ENCODE measurements around the gene FRMPD4. TPM values are rescaled to one million over a fixed set of nuclear protein-coding genes. Genes with fewer than 3 reads are reported as not detected.

FRMPD4 gene
- total RNA-seq, 4 donors from 2014 or later: under 0.01 to 0.39 (median 0.30) TPM; not detected in 1

GRCh38 chrX:12700745-12701144, 562.5 kb downstream of the FRMPD4 start:
- no peaks in the 10 kb centered on the region for H3K27me3 ChIP-seq
- TF ChIP-seq POLR2A (IDR thresholded peaks at IDR 0.05) (no peak), EP300 (IDR thresholded peaks at IDR 0.05) (no peak)
- TF ChIP-seq, protein P1, sequence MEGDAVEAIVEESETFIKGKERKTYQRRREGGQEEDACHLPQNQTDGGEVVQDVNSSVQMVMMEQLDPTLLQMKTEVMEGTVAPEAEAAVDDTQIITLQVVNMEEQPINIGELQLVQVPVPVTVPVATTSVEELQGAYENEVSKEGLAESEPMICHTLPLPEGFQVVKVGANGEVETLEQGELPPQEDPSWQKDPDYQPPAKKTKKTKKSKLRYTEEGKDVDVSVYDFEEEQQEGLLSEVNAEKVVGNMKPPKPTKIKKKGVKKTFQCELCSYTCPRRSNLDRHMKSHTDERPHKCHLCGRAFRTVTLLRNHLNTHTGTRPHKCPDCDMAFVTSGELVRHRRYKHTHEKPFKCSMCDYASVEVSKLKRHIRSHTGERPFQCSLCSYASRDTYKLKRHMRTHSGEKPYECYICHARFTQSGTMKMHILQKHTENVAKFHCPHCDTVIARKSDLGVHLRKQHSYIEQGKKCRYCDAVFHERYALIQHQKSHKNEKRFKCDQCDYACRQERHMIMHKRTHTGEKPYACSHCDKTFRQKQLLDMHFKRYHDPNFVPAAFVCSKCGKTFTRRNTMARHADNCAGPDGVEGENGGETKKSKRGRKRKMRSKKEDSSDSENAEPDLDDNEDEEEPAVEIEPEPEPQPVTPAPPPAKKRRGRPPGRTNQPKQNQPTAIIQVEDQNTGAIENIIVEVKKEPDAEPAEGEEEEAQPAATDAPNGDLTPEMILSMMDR (IDR thresholded peaks at IDR 0.05): no peak
- DNase-seq (ENCODE audit: low spot score in 2 of 2): no peak
- no peak overlapping the region for H3K4me3 ChIP-seq
- no peaks in the 10 kb centered on the region for H3K9me3 ChIP-seq
- no peak overlapping the region for H3K27ac ChIP-seq
- no peaks in the 10 kb centered on the region for H3K36me3 ChIP-seq
- WGBS, 2 donors: 53 to 73% methylated on average over 4 of the region's 4 CpGs
- no peaks in the 10 kb centered on the region for H3K4me1 ChIP-seq

- Histone ChIP-seq H3K27ac (no peak overlapping the region), H3K36me3 (no peaks in the 10 kb centered on the region), H3K4me1 (no peaks in the 10 kb centered on the region), H3K9me3 (no peaks in the 10 kb centered on the region), H3K4me3 (no peak overlapping the region), H3K27me3 (no peaks in the 10 kb centered on the region)
- WGBS, 2 donors: 24 to 36% methylated on average over 12 to 18 of the region's 18 CpGs
- peak in 1 of 2 donors; percentile 28 for DNase-seq (ENCODE audit: low spot score in 2 of 2)
- TF ChIP-seq EP300 (IDR thresholded peaks at IDR 0.05) (no peak), POLR2A (IDR thresholded peaks at IDR 0.05) (no peak)
- TF ChIP-seq, protein P1 (IDR thresholded peaks at IDR 0.05): peak in 3 of 5 experiments; percentile 24 to 32 (median 28)
Observed at GRCh38 chrX:12701628-12702027, 563.4 kb downstream of the FRMPD4 start.

DNA sequence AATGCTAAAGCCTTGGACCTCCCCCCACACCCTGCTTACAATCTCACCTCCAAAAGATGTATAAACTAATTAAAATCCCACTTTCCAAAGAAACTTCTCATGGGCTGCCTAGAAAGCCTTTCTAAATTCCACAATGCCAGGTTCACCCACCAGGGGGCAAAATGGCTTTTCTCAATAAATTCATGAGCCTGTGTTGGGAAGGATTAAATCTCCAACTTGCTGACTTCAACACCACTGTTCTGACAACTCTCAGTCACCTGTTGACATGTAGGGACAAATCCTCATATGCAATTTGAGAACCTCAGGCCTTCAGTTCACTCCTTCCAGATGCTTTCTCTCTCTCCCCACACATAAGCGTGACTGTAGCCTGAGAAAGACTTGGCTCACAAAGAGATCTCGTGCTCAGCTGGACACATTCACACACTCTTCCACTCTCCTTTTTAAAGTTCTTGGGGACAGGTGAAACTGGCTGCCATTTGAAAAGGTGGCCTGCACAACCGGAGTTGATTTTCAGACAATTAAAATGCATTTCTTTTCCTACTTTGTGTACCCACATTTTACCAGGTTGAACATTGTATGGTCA, 564.3 kb downstream of the FRMPD4 start:
- TF ChIP-seq, protein P1 (IDR thresholded peaks at IDR 0.05): no peak
- TF ChIP-seq POLR2A (IDR thresholded peaks at IDR 0.05): no peak
- TF ChIP-seq EP300 (IDR thresholded peaks at IDR 0.05): no peak

GRCh38 chrX:12704706-12705105, 566.4 kb downstream of the FRMPD4 start:
- Histone ChIP-seq H3K27ac (no peak overlapping the region), H3K27me3 (no peaks in the 10 kb centered on the region), H3K4me3 (no peak overlapping the region), H3K4me1 (no peaks in the 10 kb centered on the region), H3K36me3 (no peaks in the 10 kb centered on the region), H3K9me3 (no peaks in the 10 kb centered on the region)
- TF ChIP-seq, protein P1 (IDR thresholded peaks at IDR 0.05): no peak
- no peak for TF ChIP-seq EP300 (IDR thresholded peaks at IDR 0.05)
- 59 to 78% methylated on average over 5 to 7 of the region's 7 CpGs for WGBS, 2 donors
- no peak for DNase-seq (ENCODE audit: low spot score in 2 of 2)

More for the DNA sequence above, 564.3 kb downstream of the FRMPD4 start:
- Histone ChIP-seq H3K36me3 (no peaks in the 10 kb centered on the region), H3K27me3 (no peaks in the 10 kb centered on the region), H3K4me3 (no peak overlapping the region), H3K9me3 (no peaks in the 10 kb centered on the region), H3K4me1 (no peaks in the 10 kb centered on the region), H3K27ac (no peak overlapping the region)
- DNase-seq (ENCODE audit: low spot score in 2 of 2): no peak
- whole genome bisulfite sequencing, 2 donors: 82 to 96% methylated on average over 3 of the region's 3 CpGs

DNA sequence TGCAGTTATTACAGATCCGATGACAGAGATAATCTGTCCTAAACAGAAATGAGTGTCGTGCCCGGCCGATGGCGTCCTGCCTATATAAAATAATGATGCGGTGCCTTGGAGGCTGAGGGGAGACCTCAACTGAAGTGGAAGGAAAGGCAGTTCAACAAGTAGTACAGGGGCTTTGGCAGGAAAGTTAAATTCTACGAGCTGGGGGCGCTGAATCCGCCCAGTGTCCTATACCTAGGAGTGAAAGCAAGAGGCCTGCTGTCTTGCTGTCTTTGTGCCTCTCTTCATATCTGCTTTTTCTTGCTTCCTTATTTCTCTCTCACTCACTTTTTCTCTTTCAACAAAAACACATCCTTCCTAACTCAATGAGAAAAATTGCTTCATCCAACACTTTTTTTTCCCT, 570.8 kb downstream of the FRMPD4 start:
- Histone ChIP-seq H3K36me3 (no peaks in the 10 kb centered on the region), H3K9me3 (no peaks in the 10 kb centered on the region), H3K4me1 (no peaks in the 10 kb centered on the region), H3K27me3 (no peaks in the 10 kb centered on the region), H3K27ac (no peak overlapping the region), H3K4me3 (no peak overlapping the region)
- no peak for DNase-seq (ENCODE audit: low spot score in 2 of 2)
- TF ChIP-seq POLR2A (IDR thresholded peaks at IDR 0.05) (no peak), EP300 (IDR thresholded peaks at IDR 0.05) (no peak)
- TF ChIP-seq, protein P1 (IDR thresholded peaks at IDR 0.05): no peak
- 57 to 91% methylated on average over 9 of the region's 9 CpGs for WGBS, 2 donors

All from tibial nerve (tissue), 4 donors.